Ovary (tissue), 3 donors: Measurements from ENCODE around the gene LCLAT1.

Experiments
- POLR2A ChIP-seq: fragments of 450-650 bp; IDR thresholded peaks from one replicate; pipeline ENCODE4 v1.6.1; 2017; ENCODE audit warnings: antibody characterized with exemption, mild to moderate bottlenecking, moderate library complexity
- TF ChIP-seq, protein P1 (sequence below), 3 donors: fragments of 450-650 bp in 2 of 3; fragments of 200-600 bp in 1 of 3; IDR thresholded peaks; one replicate each; pipeline versions ENCODE4 v1.5.1 to v1.8.0; 2016 to 2022; ENCODE audit warnings: antibody characterized with exemption in 3 of 3, mild to moderate bottlenecking in 1 of 3
- donor health status: DM: no; HTN: no; CAD: no.

DNA sequence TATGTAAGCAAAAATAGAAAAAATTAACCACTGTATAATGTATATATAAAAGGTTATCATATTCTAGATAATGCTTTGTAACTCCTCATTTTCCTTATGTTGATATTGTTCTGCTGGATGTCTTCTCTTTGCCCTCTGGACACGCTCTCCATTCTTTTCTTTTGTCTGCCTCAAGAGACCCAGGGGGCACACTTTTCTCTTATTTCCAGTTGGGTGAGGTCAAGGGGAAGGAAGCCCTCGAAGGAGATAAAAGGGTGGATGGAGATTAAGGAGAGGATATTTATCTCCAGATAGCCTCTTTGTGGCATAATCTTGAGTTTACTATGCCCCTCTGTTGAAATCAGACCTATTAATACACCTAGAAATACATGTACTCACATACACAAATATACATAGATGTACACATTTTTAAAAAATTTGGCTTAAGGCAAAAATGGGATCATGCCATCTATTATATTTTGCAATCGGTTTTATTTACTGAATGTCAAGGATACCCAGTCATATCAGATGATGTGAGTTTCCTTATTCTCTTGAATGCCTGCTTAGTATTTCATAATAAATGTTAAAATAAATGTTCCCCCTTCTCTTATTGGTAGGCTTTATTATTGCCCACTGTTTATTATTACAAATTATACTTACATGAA, 65.3 kb downstream of the LCLAT1 start:
- TF ChIP-seq POLR2A = no peak
- TF ChIP-seq, protein P1, sequence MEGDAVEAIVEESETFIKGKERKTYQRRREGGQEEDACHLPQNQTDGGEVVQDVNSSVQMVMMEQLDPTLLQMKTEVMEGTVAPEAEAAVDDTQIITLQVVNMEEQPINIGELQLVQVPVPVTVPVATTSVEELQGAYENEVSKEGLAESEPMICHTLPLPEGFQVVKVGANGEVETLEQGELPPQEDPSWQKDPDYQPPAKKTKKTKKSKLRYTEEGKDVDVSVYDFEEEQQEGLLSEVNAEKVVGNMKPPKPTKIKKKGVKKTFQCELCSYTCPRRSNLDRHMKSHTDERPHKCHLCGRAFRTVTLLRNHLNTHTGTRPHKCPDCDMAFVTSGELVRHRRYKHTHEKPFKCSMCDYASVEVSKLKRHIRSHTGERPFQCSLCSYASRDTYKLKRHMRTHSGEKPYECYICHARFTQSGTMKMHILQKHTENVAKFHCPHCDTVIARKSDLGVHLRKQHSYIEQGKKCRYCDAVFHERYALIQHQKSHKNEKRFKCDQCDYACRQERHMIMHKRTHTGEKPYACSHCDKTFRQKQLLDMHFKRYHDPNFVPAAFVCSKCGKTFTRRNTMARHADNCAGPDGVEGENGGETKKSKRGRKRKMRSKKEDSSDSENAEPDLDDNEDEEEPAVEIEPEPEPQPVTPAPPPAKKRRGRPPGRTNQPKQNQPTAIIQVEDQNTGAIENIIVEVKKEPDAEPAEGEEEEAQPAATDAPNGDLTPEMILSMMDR (IDR thresholded peaks at IDR 0.05) = no peak
